ENCODE results near the gene STX8.

The STX8 gene

GRCh38 chr17:9203771-9204425 lies 371.7 kb downstream of the STX8 start:
- DNase-seq, result no peak

GRCh38 chr17:9202532-9202931 lies 373.1 kb downstream of the STX8 start:
- DNase-seq, result no peak

- no peak for DNase-seq
Measured at GRCh38 chr17:9200699-9201359, 374.8 kb downstream of the STX8 start.

Data from NCI-H1417 (cell line).